Left hindlimb (tissue), 1 donor: ENCODE data around the gene FSTL3.
"Not testable (repeated sequence)": the region's sequence is repeated elsewhere in the genome, so short reads cannot be mapped to it uniquely, and the experiment has no call there.

Experiments used
- DNase-seq: peaks from one replicate; pipeline ENCODE4 v3.0.0-alpha.2; 2018

FSTL3 gene

GRCh38 chr19:682678-683320 is 6.6 kb downstream of the FSTL3 start:
- DNase-seq: no peak

- DNase-seq: no peak
Observed at GRCh38 chr19:685454-685931, 9.3 kb downstream of the FSTL3 start.

DNA sequence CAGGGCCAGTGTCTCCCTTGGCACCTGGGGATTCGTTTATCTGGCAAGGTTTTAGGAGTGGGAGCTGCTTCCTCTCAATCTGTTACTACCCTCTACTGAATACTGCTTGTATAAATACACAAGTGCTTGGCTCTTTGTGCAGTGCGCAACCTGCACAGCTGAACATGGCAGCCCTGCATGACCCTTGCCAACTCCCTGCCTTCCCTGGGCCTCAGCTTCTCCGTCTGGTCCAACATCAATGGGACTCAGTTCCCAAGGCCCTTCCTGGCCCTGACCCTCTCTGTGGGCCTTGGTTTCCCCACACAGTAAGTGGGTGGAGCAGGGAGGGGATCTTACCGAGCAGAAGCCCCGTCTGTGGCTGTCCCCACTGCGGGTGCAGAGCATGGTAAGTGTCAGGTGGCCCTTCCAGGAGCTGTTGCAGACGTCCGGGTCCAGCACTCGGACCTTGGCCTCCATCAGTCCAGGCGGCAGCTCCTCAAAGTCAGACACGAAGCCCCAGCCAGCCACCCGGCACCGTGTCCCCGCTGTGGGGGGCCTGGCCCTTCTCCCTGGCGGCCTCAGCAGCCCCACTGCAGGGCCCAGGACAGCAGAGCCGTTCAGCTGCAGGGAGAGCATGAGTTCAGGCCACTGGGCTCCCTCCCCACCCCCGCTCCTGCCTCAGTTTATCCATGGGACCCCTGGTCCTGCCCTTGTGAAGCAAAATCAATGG is 10.6 kb downstream of the FSTL3 start:
- no peak for DNase-seq

DNA sequence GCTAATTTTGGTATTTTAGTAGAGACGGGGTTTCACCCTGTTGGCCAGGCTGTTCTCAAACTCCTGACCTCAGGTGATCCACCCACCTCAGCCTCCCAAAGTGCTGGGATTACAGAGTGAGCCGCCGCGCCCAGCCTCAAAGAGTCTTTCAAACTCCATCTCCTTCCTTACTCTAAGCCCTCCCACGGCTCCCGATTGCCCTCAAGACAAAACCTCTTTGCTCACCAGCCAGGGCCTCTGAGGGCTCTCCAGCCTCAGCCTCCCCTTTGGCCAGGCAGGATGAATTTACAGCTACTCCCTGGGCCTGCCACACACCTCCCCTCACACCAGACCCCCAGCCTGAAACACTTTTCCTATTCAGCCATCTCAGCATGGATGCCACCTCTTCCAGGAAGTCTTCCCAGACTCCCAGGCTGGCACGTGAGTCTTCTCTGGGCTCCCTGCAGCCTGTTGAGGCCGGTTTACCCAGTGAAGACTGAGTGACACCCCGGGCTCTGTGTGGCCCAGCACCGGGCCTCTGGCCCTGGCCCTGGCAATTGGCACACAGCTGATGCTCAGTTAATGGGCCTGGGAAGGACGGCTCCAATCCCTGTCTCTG is 11.5 kb downstream of the FSTL3 start:
- DNase-seq: no peak

DNA sequence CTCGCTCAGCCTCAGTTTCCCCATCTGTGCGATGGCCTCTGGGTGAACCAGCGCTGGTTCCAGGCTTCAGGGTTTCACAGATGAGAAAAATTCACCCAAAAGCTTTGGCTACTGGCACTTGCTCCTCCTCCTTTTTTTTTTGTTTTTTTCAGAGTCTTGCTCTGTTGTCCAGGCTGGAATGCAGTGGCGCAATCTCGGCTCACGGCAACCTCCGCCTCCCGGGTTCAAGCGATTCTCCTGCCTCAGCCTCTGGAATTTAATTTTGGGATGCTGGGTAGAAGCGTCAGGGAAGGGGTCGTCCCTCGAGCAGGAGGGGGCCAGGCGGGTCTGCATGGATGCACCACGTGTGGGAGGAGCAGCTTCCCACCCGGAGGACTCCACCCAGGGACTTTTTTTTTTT is 12.0 kb downstream of the FSTL3 start:
- DNase-seq: no peak

- no peak for DNase-seq
Observed at GRCh38 chr19:688992-689391, 12.8 kb downstream of the FSTL3 start.

DNA sequence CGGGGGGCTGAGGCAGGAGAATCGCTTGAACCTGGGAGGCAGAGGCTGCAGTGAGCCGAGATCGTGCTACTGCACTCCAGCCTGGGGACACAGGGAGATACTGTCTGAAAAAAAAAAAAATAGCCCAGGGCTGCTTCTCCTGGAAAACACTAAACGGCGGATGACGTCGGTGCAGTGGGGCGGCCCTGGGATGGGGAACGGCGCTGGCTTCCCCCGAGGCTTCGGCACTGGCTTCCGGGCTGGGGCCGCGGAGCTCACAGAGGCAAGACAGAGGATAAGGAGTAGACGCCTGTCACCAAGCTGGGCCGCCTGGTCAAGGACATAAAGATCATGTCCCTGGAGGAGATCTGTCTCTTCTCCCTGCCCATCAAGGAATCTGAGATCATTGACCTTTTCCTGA is 14.0 kb downstream of the FSTL3 start:
- no peak for DNase-seq

DNA sequence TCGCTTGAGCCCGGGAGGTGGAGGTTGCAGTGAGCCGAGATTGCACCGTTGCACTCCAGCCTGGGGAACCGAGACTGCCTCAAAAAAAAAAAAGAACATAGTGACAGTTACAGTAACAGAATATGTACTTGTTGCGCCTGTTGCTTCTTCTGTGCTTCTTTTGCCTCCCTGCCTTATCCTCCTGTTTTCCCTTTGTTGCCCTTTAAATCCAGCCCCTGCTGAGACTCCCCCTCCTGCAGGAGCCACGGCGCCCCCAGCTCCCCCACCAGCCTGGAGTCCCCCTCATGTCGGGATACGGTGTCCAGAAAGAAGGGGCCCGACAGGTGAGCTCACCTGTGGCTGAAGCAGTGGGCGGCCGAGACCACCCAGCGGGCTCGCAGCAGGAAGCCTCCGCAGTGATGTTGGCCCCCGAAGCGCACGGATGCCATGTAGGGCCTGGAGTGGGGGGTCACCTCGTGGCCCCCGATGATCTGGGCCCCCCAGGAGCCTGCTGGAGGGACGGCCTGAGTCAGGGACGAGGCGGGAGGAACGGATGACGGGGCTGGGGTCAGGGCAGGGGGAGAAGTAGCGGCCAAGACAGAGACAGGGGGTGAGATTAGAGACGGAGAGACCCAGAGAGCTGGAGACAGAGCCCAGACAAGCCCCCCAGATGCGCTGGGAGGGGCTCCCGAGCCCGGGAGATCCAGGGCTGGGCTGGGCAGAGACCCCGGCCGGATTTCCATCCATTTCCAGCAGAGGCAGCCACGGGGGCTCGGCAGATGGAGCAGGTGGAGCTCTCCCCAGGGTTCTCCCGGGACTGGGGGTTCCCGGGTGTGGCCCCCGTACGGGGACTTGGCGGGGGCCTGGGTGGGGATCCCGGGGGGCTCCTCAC is 18.5 kb downstream of the FSTL3 start:
- no peak for DNase-seq

GRCh38 chr19:695352-695949 is 19.3 kb downstream of the FSTL3 start, which contains the start of gene PRSS57:
Gene PRSS57 (minus strand): TSS chr19:695452. CDS start chr19:695430, 22 bp downstream.
- DNase-seq: no peak

DNA sequence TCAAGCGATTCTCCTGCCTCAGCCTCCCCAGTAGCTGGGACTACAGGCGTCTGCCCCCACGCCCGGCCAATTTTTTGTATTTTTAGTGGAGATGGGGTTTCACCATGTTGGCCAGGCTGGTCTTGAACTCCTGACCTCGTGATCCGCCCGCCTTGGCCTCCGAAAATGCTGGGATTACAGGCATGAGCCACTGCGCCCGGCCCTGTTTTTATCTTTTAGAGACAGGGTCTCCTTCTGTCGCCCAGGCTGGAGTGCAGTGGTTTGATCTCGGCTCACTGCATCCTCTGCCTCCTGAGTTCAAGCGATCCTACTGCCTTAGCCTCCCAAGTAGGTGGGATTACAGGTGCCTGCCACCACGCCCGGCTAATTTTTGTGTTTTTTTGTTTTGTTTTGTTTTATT is 22.3 kb downstream of the FSTL3 start:
- not testable (repeated sequence) for DNase-seq

DNA sequence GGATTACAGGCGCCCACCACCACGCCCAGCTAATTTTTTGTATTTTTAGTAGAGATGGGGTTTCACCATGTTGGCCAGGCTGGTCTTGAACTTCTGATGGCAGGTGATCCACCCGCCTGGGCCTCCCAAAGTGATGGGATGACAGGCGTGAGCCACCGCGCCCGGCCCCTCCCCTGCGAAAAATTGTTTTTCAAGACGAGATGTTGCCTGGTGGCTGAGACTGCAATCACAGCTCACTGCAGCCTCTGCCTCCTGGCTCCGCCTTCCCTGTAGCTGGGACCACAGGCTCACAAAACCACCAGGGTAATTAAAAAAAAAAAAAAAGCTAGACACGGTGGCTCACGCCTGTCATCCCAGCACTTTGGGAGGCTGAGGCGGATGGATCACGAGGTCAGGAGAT is 23.7 kb downstream of the FSTL3 start:
- not testable (repeated sequence) for DNase-seq

DNA sequence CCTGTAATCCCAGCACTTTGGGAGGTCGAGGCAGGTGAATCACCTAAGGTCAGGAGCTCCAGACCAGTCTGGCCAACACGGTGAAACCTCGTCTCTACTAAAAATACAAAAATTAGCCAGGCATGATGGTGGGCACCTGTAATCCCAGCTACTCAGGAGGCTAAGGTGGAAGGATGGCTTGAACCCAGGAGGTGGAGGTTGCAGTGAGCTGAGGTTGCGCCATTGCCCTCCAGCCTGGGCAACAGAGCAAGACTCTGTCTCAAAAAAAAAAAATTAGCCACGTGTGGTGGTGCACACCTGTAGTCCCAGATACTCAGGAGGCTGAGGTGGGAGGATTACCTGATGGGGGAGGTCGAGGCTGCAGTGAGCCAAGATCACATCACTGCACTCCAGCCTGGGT is 26.7 kb downstream of the FSTL3 start:
- DNase-seq: not testable (repeated sequence)

- DNase-seq: no peak
Observed at GRCh38 chr19:703329-703650, 27.1 kb downstream of the FSTL3 start.

- DNase-seq: peak; percentile 72
Observed at GRCh38 chr19:703651-704446, 27.7 kb downstream of the FSTL3 start.

DNA sequence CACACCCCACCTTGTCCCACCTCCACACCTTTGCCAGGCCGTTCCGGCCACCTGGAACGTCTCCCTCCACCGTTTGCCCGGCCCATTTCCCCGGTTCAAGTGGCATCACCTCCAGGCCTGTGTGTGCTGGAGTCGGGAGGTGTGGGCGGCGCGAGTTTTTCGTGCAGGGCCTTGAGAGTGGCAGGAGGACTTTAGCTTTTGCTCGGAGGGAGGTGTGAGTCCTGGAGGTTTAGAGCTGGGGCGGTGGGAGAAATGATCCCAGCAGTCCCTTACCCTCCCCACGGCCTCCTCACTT is 28.2 kb downstream of the FSTL3 start:
- no peak for DNase-seq

DNA sequence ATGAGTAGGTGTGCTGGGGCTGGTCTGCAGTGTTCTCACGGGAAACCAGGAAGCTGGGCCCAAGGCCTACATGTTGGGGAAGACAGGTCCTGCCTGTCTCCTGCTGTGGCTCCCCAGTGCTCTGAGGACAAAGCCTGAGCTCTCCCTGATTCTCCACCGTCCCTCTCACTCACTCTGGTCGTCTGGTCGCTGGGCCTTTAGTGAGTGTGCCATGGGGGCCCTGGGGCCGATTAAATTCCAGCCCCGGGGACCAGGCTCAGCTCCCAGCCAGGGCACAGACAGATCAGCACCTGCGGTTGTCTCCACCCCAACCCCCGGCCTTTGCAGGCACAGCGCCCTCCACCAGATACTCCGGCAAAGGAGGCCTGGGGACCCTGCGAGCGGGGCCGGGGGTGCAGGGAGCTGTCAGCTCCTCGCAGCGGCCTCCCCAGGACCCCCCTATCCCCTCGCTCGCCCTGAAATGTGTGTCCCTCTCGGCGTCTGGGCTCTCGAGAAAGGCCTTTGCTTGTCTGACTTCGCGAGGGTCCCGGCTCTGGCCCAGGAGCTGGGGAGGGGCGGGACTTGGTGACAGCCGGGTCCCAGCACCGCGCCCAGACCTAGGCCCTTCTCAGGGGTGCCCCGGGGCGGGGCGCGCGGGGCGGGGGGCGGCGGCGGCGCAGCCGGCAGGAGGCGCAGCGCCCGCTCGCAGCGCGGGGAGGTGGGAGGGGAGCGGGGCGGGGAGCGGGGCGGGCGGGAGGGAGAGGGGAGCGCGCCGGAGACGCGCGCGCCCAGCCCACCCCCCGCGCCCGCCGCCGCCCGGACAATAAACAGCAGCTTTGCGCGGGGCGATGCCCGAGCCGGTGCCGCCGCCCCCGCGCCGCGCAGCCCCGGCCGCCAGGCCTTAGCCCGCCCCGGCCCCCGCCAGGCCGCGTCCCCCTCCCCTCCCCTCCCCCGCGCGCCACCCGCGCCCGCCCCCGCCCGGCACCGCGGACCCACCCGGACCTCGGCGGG is 32.3 kb downstream of the FSTL3 start, which contains the start of gene PALM:
Gene PALM, plus strand, starts transcription at position 782 of the 990 bp plus-strand sequence. CDS start 212 bp downstream, outside the sequence.
- DNase-seq: peak; percentile 53

GRCh38 chr19:709196-709964 is 33.2 kb downstream of the FSTL3 start:
- no peak for DNase-seq

DNA sequence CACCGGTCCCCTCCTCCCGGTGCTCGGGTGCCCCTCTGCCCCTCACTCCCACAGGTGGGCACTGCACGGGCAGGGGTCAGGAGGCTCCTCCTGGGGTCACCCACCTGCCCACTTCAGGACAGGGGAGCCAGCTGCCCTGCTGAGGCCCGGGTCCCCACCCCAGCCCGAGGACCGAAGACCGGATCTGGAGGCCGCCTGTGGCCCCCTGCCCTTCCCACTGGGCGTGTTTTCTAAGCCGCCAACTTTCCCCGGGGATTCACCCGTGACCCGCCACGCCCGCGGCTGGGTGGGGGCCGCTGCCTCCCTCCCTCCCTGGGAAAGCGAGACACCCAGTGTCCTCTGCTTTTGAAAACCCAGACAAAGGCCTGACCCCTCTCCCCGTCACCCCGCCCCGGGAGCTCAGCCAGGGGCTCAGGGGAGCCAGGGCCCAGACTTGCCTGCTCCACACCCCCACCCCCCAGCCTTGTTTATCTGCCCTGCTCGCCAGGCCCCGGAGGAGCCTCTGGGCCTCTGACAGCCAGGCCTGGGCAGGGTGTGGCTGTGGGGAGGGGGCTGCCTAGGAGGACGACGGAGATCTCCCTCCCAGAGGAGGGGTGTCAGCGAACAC is 33.9 kb downstream of the FSTL3 start:
- no peak for DNase-seq

- peak; percentile 63 for DNase-seq
Observed at GRCh38 chr19:710767-711166, 34.6 kb downstream of the FSTL3 start.
